HepG2 (cell line): ENCODE results near the gene INSR. TPM values are rescaled to one million over a fixed set of nuclear protein-coding genes. Genes with fewer than 3 reads are reported as not detected.
A peak's percentile ranks its signal among the peaks of the same experiment; 100 is the strongest.

Source experiments
- CEBPZ ChIP-seq: IDR thresholded peaks from 2 replicates; pipeline ENCODE4 v1.6.1; 2012; ENCODE audit warnings: low read length, improper control_type of control experiment
- CREB1 ChIP-seq, 2 experiments: fragments of 450-650 bp in 1 of 2; IDR thresholded peaks; 2 replicates each; pipeline ENCODE4 v1.6.1; 2016 to 2017; ENCODE audit warnings: control low read depth in 1 of 2, mild to moderate bottlenecking in 1 of 2, missing compliant biosample characterization in 1 of 2, missing genetic modification characterization in 1 of 2
- HDAC1 ChIP-seq: sonication (generic); formaldehyde crosslinking; IDR thresholded peaks from 2 replicates; pipeline ENCODE4 v1.5.1; 2020; ENCODE audit warnings: mild to moderate bottlenecking, missing genetic modification reagents
- PATZ1 ChIP-seq: sonication (generic); formaldehyde crosslinking; IDR thresholded peaks from 2 replicates; pipeline ENCODE4 v1.4.0; 2020; ENCODE audit warnings: missing genetic modification reagents
- RFX3 ChIP-seq: IDR thresholded peaks from 2 replicates; pipeline ENCODE4 v1.6.1; 2016; ENCODE audit warnings: missing biosample characterization, missing genetic modification reagents
- SMYD3 ChIP-seq: sonication (generic); formaldehyde crosslinking; IDR thresholded peaks from 2 replicates; pipeline ENCODE4 v1.8.1; 2023; ENCODE audit warnings: mild to moderate bottlenecking, missing genetic modification reagents
- SSRP1 ChIP-seq: IDR thresholded peaks from 2 replicates; pipeline ENCODE4 v1.6.1; 2016; ENCODE audit warnings: control low read depth
- ZBTB37 ChIP-seq: sonication (generic); formaldehyde crosslinking; IDR thresholded peaks from 2 replicates; pipeline ENCODE4 v1.4.0; 2020; ENCODE audit warnings: mild to moderate bottlenecking, missing genetic modification reagents
- ZFP62 ChIP-seq: sonication (generic); formaldehyde crosslinking; IDR thresholded peaks from 2 replicates; pipeline ENCODE4 v1.4.0; 2020; ENCODE audit warnings: missing genetic modification reagents
- ZNF460 ChIP-seq: sonication (generic); formaldehyde crosslinking; IDR thresholded peaks from 2 replicates; pipeline ENCODE4 v1.5.1; 2020; ENCODE audit warnings: missing genetic modification reagents, mild to moderate bottlenecking, borderline replicate concordance
- ZNF468 ChIP-seq: sonication (generic); formaldehyde crosslinking; IDR thresholded peaks from 2 replicates; pipeline ENCODE4 v1.8.0; 2022; ENCODE audit warnings: mild to moderate bottlenecking, moderate library complexity, missing genetic modification reagents
- polyA plus RNA-seq, 8 experiments: library from polyadenylated mRNA; depleted of rRNA in 3 of 8; stranded (reverse) in 7 of 8; unstranded in 1 of 8; fragments of >200 nt; fragmentation: Illumina TruSeq in 4 of 8; extraction: Trizol in 4 of 8; gene quantifications; 2 replicates each; pipeline versions ENCODE4 v1.2.1 to v1.2.3, GENCODE V29; 2011 to 2016; ENCODE audit warnings: low read depth in 4 of 8, missing spikeins in 1 of 8, mixed read lengths in 1 of 8; ENCODE audit not compliant: insufficient read depth in 1 of 8
- total RNA-seq, 5 experiments: library from RNA; depleted of rRNA; stranded (reverse); fragments of >200 nt; fragmentation: Illumina TruSeq; extraction: Trizol; gene quantifications; 2 replicates each; pipeline ENCODE4 v1.2.3, GENCODE V29; 2016; ENCODE audit warnings: low read depth in 1 of 5
- TF ChIP-seq, protein P1 (sequence below): IDR thresholded peaks from 2 replicates; pipeline ENCODE4 v1.6.1; 2016; ENCODE audit warnings: missing compliant biosample characterization, missing genetic modification reagents, borderline replicate concordance

The INSR gene
- total and polyA plus RNA-seq, 2 of the 13 experiments (the other 11 are each of a cell fraction or from before 2014, with no cell fraction given): 24.2 to 29.8 TPM

DNA sequence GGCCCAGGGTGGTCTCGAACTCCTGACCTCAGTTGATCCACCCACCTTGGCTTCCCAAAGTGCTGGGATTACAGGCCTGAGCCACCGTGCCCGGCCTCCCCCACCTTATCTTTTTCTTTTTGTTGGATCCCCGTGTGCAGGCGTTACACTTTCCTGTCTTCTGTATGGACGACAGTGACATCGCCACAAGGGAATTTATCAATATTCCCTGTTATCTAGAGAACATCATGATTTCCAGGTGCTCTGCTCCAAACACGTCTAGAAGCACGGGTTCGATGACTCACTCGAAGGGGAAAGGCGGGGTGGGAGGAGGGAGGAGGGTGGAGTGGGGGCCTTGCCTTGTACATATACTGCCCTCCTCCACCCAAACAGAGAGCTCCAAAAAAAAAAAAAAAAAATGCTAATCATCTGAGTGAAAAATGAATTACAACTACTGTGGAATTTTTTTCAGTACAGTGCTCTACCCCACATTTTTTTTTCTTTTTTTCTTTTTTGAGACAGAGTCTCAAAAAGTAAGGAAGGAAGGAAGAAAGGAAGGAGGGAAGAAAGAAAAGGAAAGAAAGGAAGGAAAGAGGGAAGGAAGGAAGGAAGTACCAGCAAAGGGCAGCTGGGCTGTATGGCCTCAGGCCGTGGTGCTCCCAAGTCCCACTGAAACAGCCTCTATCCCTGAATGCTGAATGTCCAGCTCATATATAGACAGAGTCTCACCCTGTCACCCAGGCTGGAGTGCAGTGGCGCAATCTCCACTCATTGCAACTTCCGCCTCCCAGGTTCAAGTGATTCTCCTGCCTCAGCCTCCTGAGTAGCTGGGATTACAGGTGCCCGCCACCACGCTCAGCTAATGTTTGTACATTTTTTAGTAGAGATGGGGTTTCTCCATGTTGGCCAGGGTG, 36.8 kb downstream of the INSR start (continued):
- TF ChIP-seq CEBPZ (no peak), RFX3 (CRISPR knock-in tag) (no peak), ZBTB37 (CRISPR knock-in tag) (no peak), ZNF468 (CRISPR knock-in tag) (no peak), SMYD3 (CRISPR knock-in tag) (no peak), HDAC1 (CRISPR knock-in tag) (no peak), PATZ1 (CRISPR knock-in tag) (no peak), ZFP62 (CRISPR knock-in tag) (no peak), SSRP1 (CRISPR knock-in tag) (no peak), CREB1 (IDR thresholded peaks at IDR 0.05) (no peak), CREB1 (CRISPR knock-in tag; IDR thresholded peaks at IDR 0.05) (peak; percentile 44; the same call in 1 of the 2 replicates), ZNF460 (CRISPR knock-in tag) (peak; percentile 77; the same call in 1 of the 2 replicates)
- TF ChIP-seq, protein P1, sequence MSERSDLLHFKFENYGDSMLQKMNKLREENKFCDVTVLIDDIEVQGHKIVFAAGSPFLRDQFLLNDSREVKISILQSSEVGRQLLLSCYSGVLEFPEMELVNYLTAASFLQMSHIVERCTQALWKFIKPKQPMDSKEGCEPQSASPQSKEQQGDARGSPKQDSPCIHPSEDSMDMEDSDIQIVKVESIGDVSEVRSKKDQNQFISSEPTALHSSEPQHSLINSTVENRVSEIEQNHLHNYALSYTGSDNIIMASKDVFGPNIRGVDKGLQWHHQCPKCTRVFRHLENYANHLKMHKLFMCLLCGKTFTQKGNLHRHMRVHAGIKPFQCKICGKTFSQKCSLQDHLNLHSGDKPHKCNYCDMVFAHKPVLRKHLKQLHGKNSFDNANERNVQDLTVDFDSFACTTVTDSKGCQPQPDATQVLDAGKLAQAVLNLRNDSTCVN: peak; percentile 98
